ENCODE results near the gene CCL25.

DNA sequence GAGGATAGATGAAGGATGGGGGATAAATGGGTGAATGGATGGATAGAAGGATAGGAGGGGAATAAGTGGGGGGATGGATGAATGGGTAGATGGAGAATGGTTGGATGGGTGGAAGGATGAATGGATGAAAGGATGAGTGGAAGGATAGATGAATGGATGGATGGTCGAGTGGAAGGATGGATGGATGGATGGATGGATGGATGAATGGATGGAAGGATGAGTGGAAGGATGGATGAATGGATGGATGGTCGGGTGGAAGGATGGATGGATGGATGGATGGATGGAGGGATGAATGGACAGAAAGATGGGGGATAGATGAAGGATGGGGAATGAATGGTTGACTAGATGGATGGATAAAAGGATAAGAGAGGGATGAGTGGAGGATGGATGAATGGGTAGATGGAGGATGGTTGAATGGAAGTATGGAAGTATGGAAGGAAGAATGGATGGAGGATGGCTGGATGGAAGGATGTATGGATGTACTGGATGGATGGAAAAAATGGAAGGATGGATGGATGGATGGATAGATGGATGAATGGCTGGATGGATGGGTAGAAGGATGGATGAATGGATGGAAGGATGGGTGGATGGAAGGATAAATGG is 54.8 kb downstream of the CCL25 start:
- TF ChIP-seq CTCF (IDR thresholded peaks at IDR 0.05): no peak
- TF ChIP-seq POLR2A (IDR thresholded peaks at IDR 0.05): no peak
- TF ChIP-seq EP300 (IDR thresholded peaks at IDR 0.05): no peak
- TF ChIP-seq POLR2AphosphoS5 (IDR thresholded peaks at IDR 0.05): no peak

Data from suprapubic skin (tissue), 4 donors.